GM10266 (cell line): Measurements from ENCODE around the gene FAM13B.
A peak's percentile ranks its signal among the peaks of the same experiment; 100 is the strongest.

Experiments
- DNase-seq: peaks from one replicate; pipeline ENCODE4 v3.0.0; 2012; ENCODE audit errors: extremely low spot score
- CTCF ChIP-seq: IDR thresholded peaks from 2 replicates; pipeline ENCODE4 v1.5.1; 2012; ENCODE audit warnings: mild to moderate bottlenecking, low read depth; ENCODE audit not compliant: control insufficient read depth, insufficient read depth; ENCODE audit errors: missing control alignments

Gene FAM13B

GRCh38 chr5:138038826-138039225, 5.9 kb upstream of the FAM13B start:
- DNase-seq, result no peak
- no peak for TF ChIP-seq CTCF

DNA sequence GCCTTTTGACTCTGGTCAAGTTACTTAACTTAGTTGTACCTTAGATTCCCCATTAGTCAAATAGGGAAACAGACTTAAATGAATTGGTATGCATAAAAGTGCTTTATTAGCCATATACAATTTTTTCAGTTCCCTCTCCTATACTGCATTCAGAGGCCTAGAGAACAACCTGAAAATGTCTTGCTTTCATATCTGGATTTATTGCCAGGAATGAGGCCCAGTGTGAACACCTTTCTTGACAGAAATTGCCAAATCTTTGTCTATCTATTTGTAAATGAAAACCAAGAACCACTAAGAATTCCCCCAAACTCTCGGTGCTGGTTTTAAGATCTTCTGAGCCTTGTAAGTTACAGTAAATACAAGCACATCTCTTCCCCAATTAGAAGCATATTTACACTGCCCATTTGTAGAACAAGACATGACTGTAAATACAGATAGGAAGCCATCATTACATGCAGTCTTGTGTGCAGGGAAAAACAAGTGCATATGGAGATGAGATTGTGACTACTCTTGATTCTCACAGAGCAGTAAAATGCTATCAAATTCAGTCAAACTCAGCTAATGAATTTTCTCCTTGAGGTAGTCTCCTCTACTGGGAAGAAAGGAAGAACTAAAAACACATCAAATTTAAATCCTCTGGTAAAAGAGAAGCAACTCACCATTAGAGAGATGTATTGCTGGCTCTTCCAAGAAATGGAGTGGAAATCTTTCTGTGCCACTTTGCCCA, 5.2 kb upstream of the FAM13B start:
- TF ChIP-seq CTCF, result no peak

GRCh38 chr5:138037271-138037670, 4.4 kb upstream of the FAM13B start:
- no peak for DNase-seq
- no peak for TF ChIP-seq CTCF

More for the DNA sequence above, 5.2 kb upstream of the FAM13B start:
- DNase-seq, result no peak

GRCh38 chr5:138035605-138036537, 3.0 kb upstream of the FAM13B start:
- peak; percentile 66 for DNase-seq
- peak; percentile 92 for TF ChIP-seq CTCF

GRCh38 chr5:138033907-138034306, 1.0 kb upstream of the FAM13B start:
- no peak for DNase-seq
- no peak for TF ChIP-seq CTCF

GRCh38 chr5:138033386-138033808, 518 bp upstream of the FAM13B start:
- TF ChIP-seq CTCF, result no peak
- DNase-seq, result no peak

DNA sequence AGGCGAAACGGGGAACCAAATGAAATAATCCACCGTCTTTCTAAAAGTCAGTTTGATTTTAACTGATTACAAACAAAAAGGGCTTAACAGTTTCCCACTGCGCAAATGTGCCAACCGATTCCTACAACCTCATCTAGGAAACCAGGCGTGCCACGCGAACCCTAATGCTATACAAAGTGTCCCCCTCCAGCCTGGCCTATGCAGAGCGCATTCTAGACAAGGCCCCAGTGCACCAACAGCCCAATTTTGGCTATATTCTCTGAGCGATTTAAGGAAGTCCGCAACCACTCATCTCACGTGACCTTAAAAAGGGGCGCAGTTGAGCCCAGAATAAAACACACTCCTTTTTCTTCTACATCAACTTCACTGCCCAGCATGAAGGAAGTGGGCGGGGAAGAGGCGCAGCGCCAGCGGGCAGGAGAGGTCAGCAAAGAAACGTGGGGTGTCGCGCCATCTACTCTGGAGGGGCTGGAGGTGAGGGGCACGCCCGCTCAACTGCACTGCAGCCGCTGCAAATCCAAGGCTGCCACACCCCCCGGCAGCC, 779 bp downstream of the FAM13B start:
- TF ChIP-seq CTCF, result peak; percentile 30
- peak; percentile 69 for DNase-seq
